DND-41 (cell line): ENCODE results near the gene USP1.

Experiments used
- CTCF ChIP-seq: IDR thresholded peaks from 2 replicates; pipeline ENCODE4 v1.5.1; 2012; ENCODE audit warnings: borderline replicate concordance, low read length, moderate library complexity, mild to moderate bottlenecking; ENCODE audit not compliant: poor library complexity, severe bottlenecking; ENCODE audit errors: extremely low read depth
- EZH2 ChIP-seq: IDR thresholded peaks from 3 replicates; pipeline ENCODE4 v1.6.1; 2012; ENCODE audit warnings: borderline replicate concordance, low read depth, mild to moderate bottlenecking, moderate library complexity, low read length, inconsistent platforms; ENCODE audit not compliant: severe bottlenecking

- TF ChIP-seq CTCF (no peak), EZH2 (no peak)
Observed at GRCh38 chr1:62423580-62424242, 13.1 kb upstream of the USP1 start.
